Endodermal cell (in vitro differentiated cells): Measurements from ENCODE around the gene GRK6. TPM values are rescaled to one million over a fixed set of nuclear protein-coding genes. Genes with fewer than 3 reads are reported as not detected.

Experiments
- DNase-seq: peaks from one replicate; pipeline ENCODE4 v3.0.0-alpha.2; 2017
- H3K27ac ChIP-seq: 2 replicates; pipeline ENCODE4 v1.5.1; 2013; ENCODE audit warnings: mild to moderate bottlenecking, low read depth, low read length, moderate library complexity
- H3K27me3 ChIP-seq: 2 replicates; pipeline ENCODE4 v1.6.1; 2013; ENCODE audit warnings: mild to moderate bottlenecking, low read length, moderate library complexity; ENCODE audit not compliant: insufficient read depth, control insufficient read depth, poor library complexity, severe bottlenecking
- H3K36me3 ChIP-seq: 2 replicates; pipeline ENCODE4 v1.7.0; 2013; ENCODE audit warnings: mild to moderate bottlenecking, low read length, moderate library complexity; ENCODE audit not compliant: control insufficient read depth, insufficient read depth
- H3K4me1 ChIP-seq: one replicate; pipeline ENCODE4 v1.7.0; 2013; ENCODE audit warnings: low read length; ENCODE audit not compliant: control insufficient read depth, insufficient read depth
- H3K4me3 ChIP-seq: 2 replicates; pipeline ENCODE4 v1.5.1; 2013; ENCODE audit warnings: mild to moderate bottlenecking, low read length, moderate library complexity
- H3K9ac ChIP-seq: 2 replicates; pipeline ENCODE4 v1.6.1; 2013; ENCODE audit warnings: mild to moderate bottlenecking, low read length, moderate library complexity; ENCODE audit not compliant: poor library complexity, severe bottlenecking; ENCODE audit errors: extremely low read depth
- H3K9me3 ChIP-seq: 2 replicates; pipeline ENCODE4 v1.6.1; 2013; ENCODE audit warnings: mild to moderate bottlenecking, low read length, moderate library complexity; ENCODE audit not compliant: control insufficient read depth
- H3K27ac Mint-ChIP-seq: 2 replicates; pipeline ENCODE4 v1.8.0; 2020; ENCODE audit warnings: mixed read lengths
- H3K27me3 Mint-ChIP-seq: 2 replicates; pipeline ENCODE4 v1.8.0; 2021; ENCODE audit warnings: mild to moderate bottlenecking, mixed read lengths; ENCODE audit not compliant: insufficient read depth
- H3K36me3 Mint-ChIP-seq: 2 replicates; pipeline ENCODE4 v1.8.0; 2020; ENCODE audit warnings: low read depth, mixed read lengths
- H3K4me1 Mint-ChIP-seq: 2 replicates; pipeline ENCODE4 v1.8.0; 2020; ENCODE audit warnings: mixed read lengths
- H3K4me3 Mint-ChIP-seq: 2 replicates; pipeline ENCODE4 v1.8.0; 2020; ENCODE audit warnings: mild to moderate bottlenecking, moderate library complexity, mixed read lengths
- H3K9me3 Mint-ChIP-seq: 2 replicates; pipeline ENCODE4 v1.8.0; 2020; ENCODE audit warnings: mild to moderate bottlenecking, mixed read lengths
- CTCF ChIP-seq: fragments of 200-600 bp; sonication (generic); conservative IDR thresholded peaks from 2 replicates; pipeline ENCODE4 v1.5.0; 2021; ENCODE audit warnings: antibody characterized with exemption, mild to moderate bottlenecking
- WGBS, 2 experiments: methylation state at CpG; one replicate each; pipeline versions ENCODE4 v1.1.5 to v1.1.7; 2013; ENCODE audit warnings: missing lambda C conversion rate in 2 of 2, mixed read lengths in 1 of 2; ENCODE audit not compliant: insufficient coverage in 1 of 2, insufficient read length in 1 of 2; 5-methylcytosine and 5-hydroxymethylcytosine counted together
- total RNA-seq, 2 donors: library from RNA; stranded (reverse); fragmentation: NEBNext Ultra II Directional in 1 of 2; extraction: Animal tissue kit (Norgen Biotek cat#: 25700) in 1 of 2; gene quantifications; 2 replicates in 1 of 2; 3 replicates in 1 of 2; pipeline ENCODE4 v1.2.1, GENCODE V29; 2021

The GRK6 gene
- total RNA-seq, 2 donors from 2014 or later: 51.6 to 66.8 TPM

GRCh38 chr5:177474846-177475562, 48.5 kb downstream of the GRK6 start:
- Mint-ChIP-seq H3K36me3 (peaks cover 32% of the 10 kb centered on the region), H3K4me1 (peaks cover 29% of the 10 kb centered on the region), H3K9me3 (no peaks in the 10 kb centered on the region), H3K27ac (no peak overlapping the region), H3K27me3 (no peaks in the 10 kb centered on the region), H3K4me3 (peak overlapping the region; percentile 74)
- Histone ChIP-seq H3K9ac (no peak overlapping the region), H3K9me3 (no peaks in the 10 kb centered on the region), H3K27ac (no peak overlapping the region), H3K27me3 (no peaks in the 10 kb centered on the region), H3K4me3 (no peak overlapping the region), H3K36me3 (peaks cover 27% of the 10 kb centered on the region), H3K4me1 (peaks cover 28% of the 10 kb centered on the region)
- DNase-seq: no peak
- whole genome bisulfite sequencing, 2 experiments: 61 to 88% methylated on average over 3 to 4 of the region's 4 CpGs
- TF ChIP-seq CTCF: no peak

- H3K36me3 ChIP-seq: peaks cover 21% of the 10 kb centered on the region
- Mint-ChIP-seq H3K27ac (no peak overlapping the region), H3K4me1 (peaks cover 21% of the 10 kb centered on the region), H3K9me3 (no peaks in the 10 kb centered on the region), H3K4me3 (no peak overlapping the region), H3K27me3 (no peaks in the 10 kb centered on the region), H3K36me3 (peaks cover 27% of the 10 kb centered on the region)
- H3K9ac ChIP-seq: no peak overlapping the region
- peaks cover 21% of the 10 kb centered on the region for H3K4me1 ChIP-seq
- no peak for TF ChIP-seq CTCF
- no peak overlapping the region for H3K4me3 ChIP-seq
- DNase-seq: no peak
- WGBS, 2 experiments: 75 to 91% methylated on average over 4 to 11 of the region's 11 CpGs
- H3K27ac ChIP-seq: no peak overlapping the region
- H3K27me3 ChIP-seq: no peaks in the 10 kb centered on the region
- H3K9me3 ChIP-seq: no peaks in the 10 kb centered on the region
These were observed 49.3 kb downstream of the GRK6 start for GRCh38 chr5:177475563-177476427.

GRCh38 chr5:177476531-177477233, 50.2 kb downstream of the GRK6 start:
- peaks cover 16% of the 10 kb centered on the region for H3K36me3 ChIP-seq
- no peak overlapping the region for H3K27ac ChIP-seq
- H3K4me1 Mint-ChIP-seq: peaks cover 20% of the 10 kb centered on the region
- TF ChIP-seq CTCF: no peak
- H3K36me3 Mint-ChIP-seq: peaks cover 20% of the 10 kb centered on the region
- no peaks in the 10 kb centered on the region for H3K27me3 ChIP-seq
- no peaks in the 10 kb centered on the region for H3K9me3 ChIP-seq
- H3K27ac Mint-ChIP-seq: no peak overlapping the region
- no peaks in the 10 kb centered on the region for H3K27me3 Mint-ChIP-seq
- H3K4me1 ChIP-seq: peaks cover 12% of the 10 kb centered on the region
- WGBS, 2 experiments: 83 to 93% methylated on average over 14 to 18 of the region's 18 CpGs
- no peaks in the 10 kb centered on the region for H3K9me3 Mint-ChIP-seq
- H3K4me3 ChIP-seq: no peak overlapping the region
- H3K4me3 Mint-ChIP-seq: no peak overlapping the region
- peak; percentile 73 for DNase-seq
- no peak overlapping the region for H3K9ac ChIP-seq
